ENCODE data around the gene TGFA. TPM values are rescaled to one million over a fixed set of nuclear protein-coding genes. Genes with fewer than 3 reads are reported as not detected.

The TGFA gene
- total and polyA plus RNA-seq, 7 experiments from 2014 or later: 0.44 to 3.2 (median 1.9) TPM; not detected in 1

DNA sequence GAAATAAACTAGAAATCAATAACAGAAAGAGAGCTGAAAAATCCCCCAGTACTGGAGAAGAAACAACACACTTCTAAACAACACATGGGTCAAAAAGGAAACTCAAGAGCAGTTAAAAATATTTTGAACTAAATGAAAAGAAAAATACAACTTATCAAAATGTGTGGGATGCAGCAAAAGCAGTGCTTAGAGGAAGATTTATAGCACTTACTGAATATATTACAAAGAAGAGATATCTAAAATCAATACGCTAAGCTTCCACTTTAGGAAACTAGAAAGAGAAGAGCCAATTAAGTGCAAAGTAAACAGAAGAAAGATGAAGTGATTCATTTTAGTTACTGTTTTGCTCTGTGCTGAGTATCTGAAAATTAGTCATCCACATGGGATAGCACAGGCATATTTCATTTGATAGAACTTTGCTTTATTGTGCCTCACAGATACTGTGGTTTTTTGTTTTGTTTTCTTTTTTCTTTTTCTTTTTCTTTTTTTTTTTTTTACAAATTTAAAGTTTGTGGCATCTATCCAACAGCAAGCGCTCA lies 17.0 kb downstream of the TGFA start:
- H3K4me3 Mint-ChIP-seq: no peak overlapping the region
- ATAC-seq (no peak), DNase-seq (no peak)
- Histone ChIP-seq H3K4me3 (ENCODE audit: low read length) (no peak overlapping the region), H3K36me3 (ENCODE audit: control insufficient read depth in 2 of 3, insufficient read depth in 3 of 3, low read length in 3 of 3) (no peaks in the 10 kb centered on the region), H3K4me1 (ENCODE audit: control insufficient read depth in 2 of 2, insufficient read depth in 2 of 2, low read length in 2 of 2) (no peaks in the 10 kb centered on the region), H3K9me3 (ENCODE audit: control insufficient read depth in 2 of 3, low read length in 3 of 3) (no peaks in the 10 kb centered on the region), H3K27me3 (ENCODE audit: control insufficient read depth in 2 of 2, insufficient read depth in 2 of 2, low read length in 2 of 2) (no peaks in the 10 kb centered on the region), H3K27ac (ENCODE audit: low read depth, low read length) (no peak overlapping the region)
- intact Hi-C loops (cut with micrococcal nuclease): no loop called here
- H3K9me3 Mint-ChIP-seq: peaks cover 0 to 14% (median 9%) of the 10 kb centered on the region in 11 donors
- H3K27me3 Mint-ChIP-seq: peaks cover 0 to 9% (median 0%) of the 10 kb centered on the region in 5 donors
- no peak overlapping the region for H3K27ac Mint-ChIP-seq
- H3K36me3 Mint-ChIP-seq: peaks cover 6 to 17% (median 13%) of the 10 kb centered on the region in 5 donors
- CTCF ChIA-PET: no interaction called here
- peaks cover 0 to 11% (median 2%) of the 10 kb centered on the region in 7 donors for H3K4me1 Mint-ChIP-seq
- POLR2A ChIA-PET: interaction anchor here (0.6 to 1.2 kb wide), 2 partner anchors 17 to 279 kb away, joined by 3 read pairs; partner anchors contain the start of genes PCYOX1 and TGFA

GRCh38 chr2:70535573-70535972 lies 18.1 kb downstream of the TGFA start:
- no peak overlapping the region for H3K4me3 ChIP-seq (ENCODE audit: low read length)
- no peak overlapping the region for H3K4me3 Mint-ChIP-seq
- CTCF ChIA-PET: no interaction called here
- H3K36me3 ChIP-seq (ENCODE audit: control insufficient read depth in 2 of 3, insufficient read depth in 3 of 3, low read length in 3 of 3): no peaks in the 10 kb centered on the region
- no peaks in the 10 kb centered on the region for H3K9me3 ChIP-seq (ENCODE audit: control insufficient read depth in 2 of 3, low read length in 3 of 3)
- H3K27me3 ChIP-seq (ENCODE audit: control insufficient read depth in 2 of 2, insufficient read depth in 2 of 2, low read length in 2 of 2): no peaks in the 10 kb centered on the region
- H3K9me3 Mint-ChIP-seq: peaks cover 0 to 17% (median 12%) of the 10 kb centered on the region in 11 donors
- peaks cover 0 to 13% (median 4%) of the 10 kb centered on the region in 7 donors for H3K4me1 Mint-ChIP-seq
- no peaks in the 10 kb centered on the region for H3K4me1 ChIP-seq (ENCODE audit: control insufficient read depth in 2 of 2, insufficient read depth in 2 of 2, low read length in 2 of 2)
- intact Hi-C loops (cut with micrococcal nuclease): no loop called here
- peaks cover 0 to 9% (median 0%) of the 10 kb centered on the region in 5 donors for H3K27me3 Mint-ChIP-seq
- no peak overlapping the region for H3K27ac ChIP-seq (ENCODE audit: low read depth, low read length)
- peaks cover 9 to 21% (median 13%) of the 10 kb centered on the region in 5 donors for H3K36me3 Mint-ChIP-seq
- no peak overlapping the region for H3K27ac Mint-ChIP-seq
- POLR2A ChIA-PET: no interaction called here
- DNase-seq (no peak), ATAC-seq (no peak)

GRCh38 chr2:70534183-70534836 lies 19.3 kb downstream of the TGFA start:
- Mint-ChIP-seq H3K27me3 (peaks cover 0 to 9% (median 0%) of the 10 kb centered on the region in 5 donors), H3K4me1 (peaks cover 0 to 13% (median 4%) of the 10 kb centered on the region in 7 donors), H3K9me3 (peaks cover 0 to 17% (median 12%) of the 10 kb centered on the region in 11 donors), H3K27ac (no peak overlapping the region), H3K36me3 (peaks cover 9 to 21% (median 13%) of the 10 kb centered on the region in 5 donors), H3K4me3 (no peak overlapping the region)
- H3K36me3 ChIP-seq (ENCODE audit: control insufficient read depth in 2 of 3, insufficient read depth in 3 of 3, low read length in 3 of 3): no peaks in the 10 kb centered on the region
- no peaks in the 10 kb centered on the region for H3K9me3 ChIP-seq (ENCODE audit: control insufficient read depth in 2 of 3, low read length in 3 of 3)
- ChIA-PET POLR2A (no interaction called here), CTCF (no interaction called here)
- intact Hi-C loops (cut with micrococcal nuclease): no loop called here
- no peak for ATAC-seq
- no peaks in the 10 kb centered on the region for H3K27me3 ChIP-seq (ENCODE audit: control insufficient read depth in 2 of 2, insufficient read depth in 2 of 2, low read length in 2 of 2)
- H3K4me3 ChIP-seq (ENCODE audit: low read length): no peak overlapping the region
- no peaks in the 10 kb centered on the region for H3K4me1 ChIP-seq (ENCODE audit: control insufficient read depth in 2 of 2, insufficient read depth in 2 of 2, low read length in 2 of 2)
- DNase-seq: no peak
- no peak overlapping the region for H3K27ac ChIP-seq (ENCODE audit: low read depth, low read length)

DNA sequence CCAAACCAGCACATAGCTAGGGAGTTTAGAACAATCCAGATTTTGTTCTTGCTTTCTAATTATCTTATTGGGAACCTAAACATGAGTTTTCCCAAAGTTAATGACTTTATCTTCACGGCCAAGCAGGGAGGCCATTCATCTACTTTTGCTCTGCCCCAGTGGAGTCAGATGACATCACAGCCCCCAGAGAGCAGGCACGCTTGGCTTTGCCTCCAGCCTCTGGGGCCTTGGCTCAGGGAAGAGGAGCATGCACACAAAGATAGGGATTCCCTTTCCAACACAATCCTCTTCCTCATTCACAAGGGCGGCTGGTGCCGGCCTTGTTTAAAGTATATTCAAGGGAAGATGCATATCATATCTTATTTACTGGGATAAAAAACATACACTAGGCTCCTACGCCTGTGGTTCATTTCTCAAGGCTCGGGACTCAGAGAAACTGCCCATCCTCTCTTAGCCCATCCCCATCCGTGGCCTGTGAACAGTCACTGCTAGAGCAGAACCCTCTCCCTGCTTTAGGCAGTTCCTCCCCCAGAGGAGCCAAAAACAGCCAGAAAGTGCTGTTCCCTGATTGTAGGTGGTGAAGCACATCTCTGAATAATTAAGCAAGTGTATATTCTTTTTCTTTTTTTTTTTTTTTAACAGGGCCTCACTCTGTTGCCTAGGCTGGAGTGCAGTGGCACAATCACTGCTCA lies 21.2 kb downstream of the TGFA start:
- intact Hi-C loops (cut with micrococcal nuclease): no loop called here
- H3K36me3 ChIP-seq (ENCODE audit: control insufficient read depth in 2 of 3, insufficient read depth in 3 of 3, low read length in 3 of 3): no peaks in the 10 kb centered on the region
- Mint-ChIP-seq H3K4me1 (peaks cover 0 to 13% (median 4%) of the 10 kb centered on the region in 7 donors), H3K36me3 (peaks cover 8 to 19% (median 9%) of the 10 kb centered on the region in 5 donors), H3K27ac (no peak overlapping the region), H3K9me3 (peaks cover 0 to 14% (median 12%) of the 10 kb centered on the region in 11 donors), H3K4me3 (no peak overlapping the region), H3K27me3 (peaks cover 0 to 9% (median 0%) of the 10 kb centered on the region in 5 donors)
- no peaks in the 10 kb centered on the region for H3K9me3 ChIP-seq (ENCODE audit: control insufficient read depth in 2 of 3, low read length in 3 of 3)
- no peak overlapping the region for H3K4me3 ChIP-seq (ENCODE audit: low read length)
- H3K27me3 ChIP-seq (ENCODE audit: control insufficient read depth in 2 of 2, insufficient read depth in 2 of 2, low read length in 2 of 2): no peaks in the 10 kb centered on the region
- DNase-seq (no peak), ATAC-seq (no peak)
- H3K4me1 ChIP-seq (ENCODE audit: control insufficient read depth in 2 of 2, insufficient read depth in 2 of 2, low read length in 2 of 2): no peaks in the 10 kb centered on the region
- H3K27ac ChIP-seq (ENCODE audit: low read depth, low read length): no peak overlapping the region
- POLR2A ChIA-PET: no interaction called here
- CTCF ChIA-PET: interaction anchor here (0.6 kb wide), 1 partner anchor 15 kb away, joined by 3 read pairs; no protein-coding TSS in a partner anchor

DNA sequence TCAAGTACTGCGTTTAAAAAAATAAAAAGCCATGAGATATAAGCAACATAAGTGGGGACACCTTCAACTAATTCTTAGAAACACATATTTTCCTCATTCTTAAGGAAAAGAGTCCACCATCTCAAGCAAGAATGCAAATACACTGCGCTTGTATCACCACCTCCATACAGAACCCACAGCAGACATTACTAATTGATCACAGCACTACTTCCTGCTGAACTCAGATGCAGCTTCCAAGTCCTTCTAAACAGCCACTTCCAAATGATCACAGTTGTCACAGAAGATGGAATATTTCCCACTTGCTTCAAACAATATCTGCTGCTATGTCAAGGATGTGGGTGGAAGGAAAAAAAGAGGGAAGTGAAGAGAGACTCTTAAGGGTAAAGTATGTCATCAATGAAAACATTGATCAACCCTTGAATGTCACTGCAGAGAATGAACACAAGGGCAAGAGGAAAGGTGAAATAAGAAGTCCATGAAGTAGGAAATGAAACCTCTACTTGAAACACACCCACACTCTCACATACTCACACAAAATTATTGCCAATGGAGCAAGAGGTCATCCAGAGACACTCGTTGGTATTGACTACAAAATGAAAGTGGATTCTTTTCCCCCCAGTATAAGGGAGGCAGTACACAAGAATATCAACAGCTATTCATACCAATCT lies 22.1 kb downstream of the TGFA start:
- H3K27ac ChIP-seq (ENCODE audit: low read depth, low read length): no peak overlapping the region
- H3K4me3 ChIP-seq (ENCODE audit: low read length): no peak overlapping the region
- DNase-seq (no peak), ATAC-seq (no peak)
- intact Hi-C loops (cut with micrococcal nuclease): no loop called here
- Mint-ChIP-seq H3K4me3 (no peak overlapping the region), H3K27me3 (peaks cover 0 to 9% (median 0%) of the 10 kb centered on the region in 5 donors), H3K36me3 (peaks cover 8 to 15% (median 9%) of the 10 kb centered on the region in 5 donors), H3K9me3 (peaks cover 0 to 12% (median 8%) of the 10 kb centered on the region in 11 donors), H3K4me1 (peaks cover 0 to 13% (median 4%) of the 10 kb centered on the region in 7 donors), H3K27ac (no peak overlapping the region)
- no peaks in the 10 kb centered on the region for H3K4me1 ChIP-seq (ENCODE audit: control insufficient read depth in 2 of 2, insufficient read depth in 2 of 2, low read length in 2 of 2)
- ChIA-PET CTCF (interaction anchor here (0.7 kb wide), 1 partner anchor 86 kb away, joined by 3 read pairs; no protein-coding TSS in a partner anchor), POLR2A (no interaction called here)
- H3K27me3 ChIP-seq (ENCODE audit: control insufficient read depth in 2 of 2, insufficient read depth in 2 of 2, low read length in 2 of 2): no peaks in the 10 kb centered on the region
- H3K9me3 ChIP-seq (ENCODE audit: control insufficient read depth in 2 of 3, low read length in 3 of 3): no peaks in the 10 kb centered on the region
- H3K36me3 ChIP-seq (ENCODE audit: control insufficient read depth in 2 of 3, insufficient read depth in 3 of 3, low read length in 3 of 3): no peaks in the 10 kb centered on the region

DNA sequence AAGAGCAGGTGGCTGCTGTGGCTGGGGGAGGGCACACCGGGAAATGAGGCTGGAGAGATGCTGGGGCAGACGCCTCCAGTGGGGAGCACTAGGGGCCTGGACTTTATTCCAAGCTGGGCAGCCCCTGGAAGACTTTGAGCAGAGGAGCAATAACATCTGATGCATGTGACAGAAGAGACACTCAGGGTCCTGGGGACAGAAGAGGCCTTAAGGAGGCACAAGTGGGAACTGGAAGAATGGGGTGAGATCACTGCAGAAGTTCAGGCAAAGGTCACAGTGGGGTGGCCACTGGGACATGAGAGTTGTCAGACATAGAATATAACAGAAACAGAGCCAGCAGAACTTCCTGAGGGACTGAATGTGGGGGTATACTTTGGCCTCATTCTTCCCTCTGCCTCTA lies 24.0 kb downstream of the TGFA start:
- Mint-ChIP-seq H3K27ac (peak overlapping the region in 1 of 9 donors; percentile 51), H3K4me1 (peaks cover 0 to 14% (median 4%) of the 10 kb centered on the region in 7 donors), H3K9me3 (peaks cover 0 to 5% (median 0%) of the 10 kb centered on the region in 11 donors), H3K4me3 (no peak overlapping the region), H3K36me3 (peaks cover 0 to 9% (median 8%) of the 10 kb centered on the region in 5 donors), H3K27me3 (peaks cover 0 to 4% (median 0%) of the 10 kb centered on the region in 5 donors)
- intact Hi-C loops (cut with micrococcal nuclease): no loop called here
- ChIA-PET CTCF (no interaction called here), POLR2A (no interaction called here)
- DNase-seq (no peak), ATAC-seq (peak; percentile 64)
- Histone ChIP-seq H3K9me3 (ENCODE audit: control insufficient read depth in 2 of 3, low read length in 3 of 3) (no peaks in the 10 kb centered on the region), H3K4me1 (ENCODE audit: control insufficient read depth in 2 of 2, insufficient read depth in 2 of 2, low read length in 2 of 2) (peaks cover 3 to 10% of the 10 kb centered on the region in 2 donors), H3K4me3 (ENCODE audit: low read length) (no peak overlapping the region), H3K27ac (ENCODE audit: low read depth, low read length) (no peak overlapping the region), H3K36me3 (ENCODE audit: control insufficient read depth in 2 of 3, insufficient read depth in 3 of 3, low read length in 3 of 3) (no peaks in the 10 kb centered on the region), H3K27me3 (ENCODE audit: control insufficient read depth in 2 of 2, insufficient read depth in 2 of 2, low read length in 2 of 2) (no peaks in the 10 kb centered on the region)

Measured in naive thymus-derived CD4-positive, alpha-beta T cell (primary cell).